Measurements from ENCODE around the gene MICU1. TPM values are rescaled to one million over a fixed set of nuclear protein-coding genes. Genes with fewer than 3 reads are reported as not detected.

MICU1 gene
- total and polyA plus RNA-seq, 8 donors, result 9.4 to 21.7 (median 12.6) TPM

- no peaks in the 10 kb centered on the region for H3K36me3 ChIP-seq
- peak in 1 of 6 donors; percentile 29 for DNase-seq
- intact Hi-C loops (cut with DNase I), result no loop called here
- no peak overlapping the region for H3K27ac ChIP-seq
- peak in 3 of 4 donors; percentile 53 to 80 (median 68) for ATAC-seq
- H3K9me3 ChIP-seq, result no peaks in the 10 kb centered on the region
- no peak for TF ChIP-seq CTCF (IDR thresholded peaks at IDR 0.05)
- no peak for FAIRE-seq
- WGBS, 2 donors, result 63 to 79% methylated on average over 4 of the region's 4 CpGs
- no peak overlapping the region for H3K4me3 ChIP-seq
- H3K4me1 ChIP-seq, result peaks cover 0 to 11% (median 0%) of the 10 kb centered on the region in 3 donors
- no peaks in the 10 kb centered on the region for H3K27me3 ChIP-seq
Observed at GRCh38 chr10:72637398-72637857, 11.5 kb upstream of the MICU1 start.

DNA sequence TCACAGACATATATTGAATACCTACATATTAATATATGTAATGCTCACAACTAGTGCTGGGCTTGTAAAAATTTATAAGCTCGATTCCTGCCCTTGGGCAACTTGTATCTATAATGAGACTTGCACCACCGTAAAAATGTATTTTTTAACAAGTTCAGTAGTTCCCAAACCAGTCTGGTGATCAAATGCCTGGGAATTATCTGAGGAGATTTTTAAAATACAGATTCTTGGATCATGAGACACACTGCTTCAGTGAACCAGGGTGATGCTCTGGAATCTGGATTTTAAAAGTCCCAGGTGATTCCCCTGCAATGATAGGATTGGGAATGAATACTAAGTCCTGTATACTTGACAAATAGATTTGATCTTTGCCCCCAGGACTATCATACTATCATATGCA is 4.3 kb upstream of the MICU1 start:
- FAIRE-seq, result no peak

GRCh38 chr10:72626444-72626754 is 520 bp upstream of the MICU1 start:
- no peak for ATAC-seq
- Histone ChIP-seq H3K9me3 (no peaks in the 10 kb centered on the region), H3K4me1 (peaks cover 0 to 12% (median 7%) of the 10 kb centered on the region in 3 donors), H3K27ac (peak overlapping the region in 1 of 4 donors; percentile 69), H3K4me3 (peak overlapping the region in 3 of 4 donors; percentile 79 to 81 (median 81)), H3K36me3 (no peaks in the 10 kb centered on the region), H3K27me3 (no peaks in the 10 kb centered on the region)
- intact Hi-C loops (cut with DNase I), result no loop called here
- WGBS, 2 donors, result 0% methylated on average over 1 of the region's 1 CpG
- FAIRE-seq, result no peak
- DNase-seq, result no peak
- no peak for TF ChIP-seq CTCF (IDR thresholded peaks at IDR 0.05)

More for the DNA sequence above, 4.3 kb upstream of the MICU1 start:
- no peak overlapping the region for H3K27ac ChIP-seq
- no peaks in the 10 kb centered on the region for H3K4me1 ChIP-seq
- H3K27me3 ChIP-seq, result no peaks in the 10 kb centered on the region
- intact Hi-C loops (cut with DNase I), result no loop called here
- ATAC-seq (no peak), DNase-seq (no peak)
- no peak overlapping the region for H3K4me3 ChIP-seq
- TF ChIP-seq CTCF (IDR thresholded peaks at IDR 0.05), result no peak
- no peaks in the 10 kb centered on the region for H3K36me3 ChIP-seq
- H3K9me3 ChIP-seq, result no peaks in the 10 kb centered on the region
- WGBS, 2 donors, result 57 to 73% methylated on average over 2 of the region's 2 CpGs

GRCh38 chr10:72625276-72625607 is 637 bp downstream of the MICU1 start:
- peaks cover 0 to 12% (median 7%) of the 10 kb centered on the region in 3 donors for H3K4me1 ChIP-seq
- no peak for DNase-seq
- ATAC-seq, result peak; percentile 6 to 39 (median 10)
- H3K9me3 ChIP-seq, result no peaks in the 10 kb centered on the region
- intact Hi-C loops (cut with DNase I), result no loop called here
- no peak for FAIRE-seq
- 0 to 1% methylated on average over 10 of the region's 10 CpGs for WGBS, 2 donors
- no peaks in the 10 kb centered on the region for H3K27me3 ChIP-seq
- H3K4me3 ChIP-seq, result peak overlapping the region; percentile 65 to 81 (median 80)
- H3K36me3 ChIP-seq, result no peaks in the 10 kb centered on the region
- no peak for TF ChIP-seq CTCF (IDR thresholded peaks at IDR 0.05)
- H3K27ac ChIP-seq, result peak overlapping the region in 3 of 4 donors; percentile 69 to 73 (median 73)

GRCh38 chr10:72622271-72622670 is 3.6 kb downstream of the MICU1 start:
- Histone ChIP-seq H3K4me1 (peaks cover 0 to 12% (median 7%) of the 10 kb centered on the region in 3 donors), H3K27me3 (no peaks in the 10 kb centered on the region), H3K36me3 (no peaks in the 10 kb centered on the region), H3K9me3 (no peaks in the 10 kb centered on the region), H3K27ac (no peak overlapping the region), H3K4me3 (no peak overlapping the region)
- FAIRE-seq, result no peak
- 96 to 100% methylated on average over 1 of the region's 1 CpG for WGBS, 2 donors
- ATAC-seq, result no peak
- TF ChIP-seq CTCF (IDR thresholded peaks at IDR 0.05), result no peak
- no peak for DNase-seq
- intact Hi-C loops (cut with DNase I), result no loop called here
